AG04450 (cell line): ENCODE data around the gene CAB39. TPM values are rescaled to one million over a fixed set of nuclear protein-coding genes. Genes with fewer than 3 reads are reported as not detected.

Source experiments
- CTCF ChIA-PET: fragments of 300-600, 350-600 bp; formaldehyde crosslinking; extraction: SDS; loops from one replicate; lab custom pipeline; 2022; ENCODE audit warnings: antibody characterized with exemption, inconsistent platforms; lab: Charles Lee
- POLR2A ChIA-PET: fragments of 350-600 bp; formaldehyde crosslinking; extraction: SDS; loops from one replicate; lab custom pipeline; 2021; ENCODE audit warnings: antibody characterized with exemption, inconsistent platforms; lab: Yijun Ruan, JAX
- DNase-seq: peaks from one replicate; pipeline ENCODE4 v3.0.0-alpha.2; 2011; ENCODE audit warnings: low read depth, low spot score
- H3K27ac ChIP-seq: one replicate; pipeline ENCODE4 v1.5.1; 2012; ENCODE audit warnings: low read depth, low read length, control low read depth
- H3K27me3 ChIP-seq: one replicate; pipeline ENCODE4 v1.6.0; 2012; ENCODE audit warnings: low read length; ENCODE audit not compliant: control insufficient read depth, insufficient read depth
- H3K4me3 ChIP-seq: 2 replicates; pipeline ENCODE4 v1.5.1; 2011; ENCODE audit warnings: mild to moderate bottlenecking, low read depth, low read length, control low read depth
- H3K9me3 ChIP-seq: 2 replicates; pipeline ENCODE4 v1.5.1; 2012; ENCODE audit warnings: low read length; ENCODE audit not compliant: control insufficient read depth, insufficient read depth
- CTCF ChIP-seq: IDR thresholded peaks from 2 replicates; pipeline ENCODE4 v1.5.1; 2011; ENCODE audit warnings: low read depth, low read length, control low read depth, inconsistent platforms
- polyA plus RNA-seq: library from polyadenylated mRNA; depleted of rRNA; stranded (reverse); fragments of >200 nt; gene quantifications from 2 replicates; pipeline ENCODE4 v1.2.3, GENCODE V29; 2011

Gene CAB39
- polyA plus RNA-seq, 1 experiment, result 72.7 TPM

GRCh38 chr2:230797515-230798495 is 85.2 kb downstream of the CAB39 start:
- POLR2A ChIA-PET, result interaction anchor here (0.7 to 1.6 kb wide), 4 partner anchors 47 to 127 kb away, joined by 3 to 8 read pairs (median 4); no protein-coding TSS in a partner anchor
- peak overlapping the region; percentile 12 for H3K27ac ChIP-seq
- DNase-seq, result no peak

GRCh38 chr2:230798769-230799399 is 86.2 kb downstream of the CAB39 start:
- Histone ChIP-seq H3K27ac (no peak overlapping the region), H3K27me3 (no peaks in the 10 kb centered on the region), H3K9me3 (no peaks in the 10 kb centered on the region), H3K4me3 (no peak overlapping the region)
- TF ChIP-seq CTCF, result peak; percentile 75
- ChIA-PET CTCF (interaction anchor here (0.5 to 3.2 kb wide), 51 partner anchors 8 to 791 kb away, joined by 3 to 50 read pairs (median 4); partner anchors contain the start of gene CAB39), POLR2A (interaction anchor here (1.6 kb wide), 1 partner anchor 85 kb away, joined by 6 read pairs; no protein-coding TSS in a partner anchor)
- no peak for DNase-seq

More at GRCh38 chr2:230797515-230798495, 85.2 kb downstream of the CAB39 start:
- H3K27me3 ChIP-seq, result no peaks in the 10 kb centered on the region
- no peaks in the 10 kb centered on the region for H3K9me3 ChIP-seq
- TF ChIP-seq CTCF, result no peak
- H3K4me3 ChIP-seq, result no peak overlapping the region
- CTCF ChIA-PET, result interaction anchor here (0.5 to 3.2 kb wide), 53 partner anchors 8 to 790 kb away, joined by 3 to 50 read pairs (median 4); partner anchors contain the start of gene CAB39

DNA sequence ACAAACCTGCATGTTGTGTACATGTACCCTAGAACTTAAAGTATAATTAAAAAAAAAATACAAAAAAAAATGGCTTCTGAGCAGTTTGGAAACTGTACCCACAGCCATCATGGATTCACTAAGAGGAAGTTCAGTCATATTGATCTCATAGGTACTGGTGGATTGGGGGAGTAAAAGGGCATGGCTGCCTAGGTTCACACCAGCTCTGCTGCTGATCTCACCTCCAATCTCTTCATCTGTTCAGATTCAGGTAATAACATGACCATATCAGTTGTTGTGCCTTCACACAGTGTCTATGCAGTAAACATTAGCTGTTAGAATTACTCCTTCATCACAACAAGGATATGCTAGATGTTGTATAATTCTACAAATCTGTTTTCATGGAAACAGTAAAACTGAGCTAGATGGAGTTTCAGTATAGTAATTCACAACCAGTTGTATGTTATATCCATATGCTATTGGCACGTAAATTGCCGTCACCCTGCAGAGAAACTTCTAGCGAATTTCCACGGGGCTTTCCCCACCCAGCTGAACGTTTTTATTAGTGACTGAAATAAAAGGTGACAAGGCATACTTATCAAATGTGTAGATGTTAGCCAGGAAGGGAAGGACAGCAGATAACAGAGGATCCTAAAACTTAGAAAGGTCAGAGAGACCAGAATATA is 92.8 kb downstream of the CAB39 start:
- no peaks in the 10 kb centered on the region for H3K27me3 ChIP-seq
- no peaks in the 10 kb centered on the region for H3K9me3 ChIP-seq
- DNase-seq, result no peak
- no peak overlapping the region for H3K27ac ChIP-seq
- POLR2A ChIA-PET, result no interaction called here
- no peak overlapping the region for H3K4me3 ChIP-seq
- no peak for TF ChIP-seq CTCF
- CTCF ChIA-PET, result interaction anchor here (0.9 to 1.5 kb wide), 4 partner anchors 9 to 43 kb away, joined by 3 to 5 read pairs (median 4); no protein-coding TSS in a partner anchor

DNA sequence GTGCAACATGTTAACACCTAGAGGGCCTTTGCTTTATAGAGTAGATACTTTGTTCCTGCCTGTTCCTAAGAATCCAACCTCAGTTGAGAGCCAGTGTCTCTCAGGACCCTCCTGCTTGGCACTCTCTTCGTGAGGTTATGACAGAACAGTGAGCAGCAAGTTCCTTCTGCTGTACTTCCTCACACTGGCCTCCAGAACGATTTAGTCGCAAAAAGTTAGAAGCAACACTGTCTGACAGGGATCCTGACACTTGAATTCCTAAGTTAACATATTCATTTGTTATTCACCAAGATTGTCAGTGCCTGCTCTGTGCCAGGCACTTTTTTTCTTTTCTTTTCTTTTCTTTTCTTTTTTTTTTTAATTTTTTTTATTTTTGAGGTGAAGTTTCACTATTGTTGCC is 95.1 kb downstream of the CAB39 start:
- TF ChIP-seq CTCF, result no peak
- no peak for DNase-seq
- Histone ChIP-seq H3K4me3 (no peak overlapping the region), H3K9me3 (no peaks in the 10 kb centered on the region), H3K27ac (no peak overlapping the region), H3K27me3 (no peaks in the 10 kb centered on the region)
- POLR2A ChIA-PET, result no interaction called here
- CTCF ChIA-PET, result no interaction called here
